AG09309 (cell line): Measurements from ENCODE around the gene FHAD1.

Experiments
- DNase-seq: peaks from one replicate; pipeline ENCODE4 v3.0.0-alpha.2; 2010; ENCODE audit warnings: low read depth
- H3K4me3 ChIP-seq: 2 replicates; pipeline ENCODE4 v1.5.1; 2011; ENCODE audit warnings: mild to moderate bottlenecking, low read depth, low read length, moderate library complexity; ENCODE audit not compliant: control insufficient read depth
- TF ChIP-seq, protein P1 (sequence below): IDR thresholded peaks from 2 replicates; pipeline ENCODE4 v1.5.1; 2011; ENCODE audit warnings: mild to moderate bottlenecking, low read depth, low read length, inconsistent platforms; ENCODE audit not compliant: insufficient read depth, control insufficient read depth; ENCODE audit errors: missing control alignments

FHAD1 gene

DNA sequence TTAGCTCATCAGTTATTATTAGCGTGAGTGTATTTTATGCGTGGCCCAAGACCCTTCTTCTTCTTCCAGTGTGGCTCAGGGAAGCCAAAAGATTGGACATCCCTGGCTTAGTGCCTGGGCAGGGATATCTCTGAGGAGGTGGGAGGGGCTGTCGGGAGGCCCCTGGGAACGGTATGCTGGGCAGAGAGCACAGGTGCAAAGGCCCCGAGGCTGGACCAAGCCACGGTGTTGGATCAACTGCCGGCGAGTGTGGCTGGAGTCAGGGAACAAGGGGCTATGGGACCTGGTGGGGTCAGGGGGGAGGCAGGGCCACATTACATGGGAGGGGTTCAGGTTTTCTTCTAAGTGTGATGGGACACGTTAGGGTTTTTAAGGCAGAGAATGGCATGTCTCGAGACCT lies 62.7 kb downstream of the FHAD1 start:
- no peak overlapping the region for H3K4me3 ChIP-seq
- TF ChIP-seq, protein P1, sequence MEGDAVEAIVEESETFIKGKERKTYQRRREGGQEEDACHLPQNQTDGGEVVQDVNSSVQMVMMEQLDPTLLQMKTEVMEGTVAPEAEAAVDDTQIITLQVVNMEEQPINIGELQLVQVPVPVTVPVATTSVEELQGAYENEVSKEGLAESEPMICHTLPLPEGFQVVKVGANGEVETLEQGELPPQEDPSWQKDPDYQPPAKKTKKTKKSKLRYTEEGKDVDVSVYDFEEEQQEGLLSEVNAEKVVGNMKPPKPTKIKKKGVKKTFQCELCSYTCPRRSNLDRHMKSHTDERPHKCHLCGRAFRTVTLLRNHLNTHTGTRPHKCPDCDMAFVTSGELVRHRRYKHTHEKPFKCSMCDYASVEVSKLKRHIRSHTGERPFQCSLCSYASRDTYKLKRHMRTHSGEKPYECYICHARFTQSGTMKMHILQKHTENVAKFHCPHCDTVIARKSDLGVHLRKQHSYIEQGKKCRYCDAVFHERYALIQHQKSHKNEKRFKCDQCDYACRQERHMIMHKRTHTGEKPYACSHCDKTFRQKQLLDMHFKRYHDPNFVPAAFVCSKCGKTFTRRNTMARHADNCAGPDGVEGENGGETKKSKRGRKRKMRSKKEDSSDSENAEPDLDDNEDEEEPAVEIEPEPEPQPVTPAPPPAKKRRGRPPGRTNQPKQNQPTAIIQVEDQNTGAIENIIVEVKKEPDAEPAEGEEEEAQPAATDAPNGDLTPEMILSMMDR, result no peak
- DNase-seq, result no peak

- TF ChIP-seq, protein P1, result no peak
- no peak overlapping the region for H3K4me3 ChIP-seq
- no peak for DNase-seq
These were observed 63.5 kb downstream of the FHAD1 start for GRCh38 chr1:15310544-15310943.

DNA sequence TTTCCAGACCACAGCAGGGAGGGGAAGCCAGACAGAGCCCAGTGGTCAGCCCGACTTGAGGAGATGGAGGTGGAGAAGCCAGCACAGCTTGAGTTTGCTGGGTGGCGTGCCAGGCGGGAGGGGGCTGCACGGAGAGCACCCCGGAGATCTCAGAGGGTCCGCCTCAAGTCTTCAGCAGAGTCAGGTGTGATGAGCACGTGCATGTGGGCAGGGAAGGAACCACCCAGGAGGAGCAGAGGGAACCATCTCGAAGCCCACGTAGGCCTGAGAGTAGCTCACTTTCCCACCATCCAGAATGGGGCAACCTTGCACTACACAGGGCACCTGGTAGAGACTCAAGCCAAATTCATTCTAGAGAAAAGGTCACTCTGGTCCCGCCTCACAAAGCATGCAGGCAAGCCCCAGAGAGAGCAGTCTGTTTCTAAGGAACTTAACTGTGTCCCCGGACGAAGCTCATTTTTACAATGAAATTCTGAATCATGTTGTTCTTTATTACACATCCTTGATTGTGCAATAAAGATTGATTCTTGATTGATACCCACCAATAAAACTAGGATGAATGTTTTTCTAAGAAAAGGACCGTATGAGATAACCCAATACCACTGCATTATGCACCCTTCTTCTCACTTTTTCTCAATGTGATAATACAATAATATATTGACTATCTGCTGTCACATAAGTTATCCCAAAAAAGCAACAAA lies 64.2 kb downstream of the FHAD1 start:
- TF ChIP-seq, protein P1, result no peak
- no peak overlapping the region for H3K4me3 ChIP-seq
- no peak for DNase-seq

GRCh38 chr1:15311880-15312279 lies 64.9 kb downstream of the FHAD1 start:
- DNase-seq, result no peak
- no peak overlapping the region for H3K4me3 ChIP-seq
- TF ChIP-seq, protein P1, result no peak

DNA sequence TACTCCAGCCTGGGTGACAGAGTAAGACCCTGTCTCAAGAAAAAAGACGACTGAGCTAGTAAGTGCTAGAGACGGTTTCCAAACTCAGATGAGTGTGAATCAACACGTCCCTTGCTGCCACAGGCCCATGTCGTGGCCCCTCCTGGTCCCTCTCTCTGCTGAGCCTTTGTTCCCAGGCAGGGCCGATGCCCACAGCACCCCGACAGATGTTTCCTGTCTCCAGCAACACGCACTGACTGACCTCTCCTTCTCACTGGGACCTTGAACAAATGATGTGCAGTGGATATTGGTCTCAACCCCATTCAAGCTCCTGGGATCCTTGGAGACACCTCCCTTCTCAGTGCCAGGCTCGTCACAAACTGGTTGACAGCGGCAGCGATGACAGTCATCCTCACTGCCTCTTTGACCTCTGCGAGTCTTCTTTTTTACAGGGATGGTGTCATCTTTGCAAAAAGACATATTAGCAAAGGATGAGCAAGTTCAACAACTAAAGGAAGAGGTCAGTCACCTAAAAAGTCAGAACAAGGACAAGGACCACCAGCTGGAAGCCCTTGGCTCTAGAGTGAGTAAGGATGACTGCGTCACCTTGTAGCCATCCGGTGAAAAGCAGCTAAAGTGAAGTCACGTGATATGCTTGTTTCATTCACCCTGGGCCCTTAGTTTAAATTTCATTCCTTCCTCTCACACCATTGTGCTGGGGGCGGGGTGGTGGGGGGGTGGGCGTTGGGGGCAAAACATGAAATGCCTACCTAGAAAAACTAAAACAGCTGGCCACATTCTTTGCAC lies 65.8 kb downstream of the FHAD1 start:
- no peak overlapping the region for H3K4me3 ChIP-seq
- TF ChIP-seq, protein P1, result no peak
- no peak for DNase-seq

DNA sequence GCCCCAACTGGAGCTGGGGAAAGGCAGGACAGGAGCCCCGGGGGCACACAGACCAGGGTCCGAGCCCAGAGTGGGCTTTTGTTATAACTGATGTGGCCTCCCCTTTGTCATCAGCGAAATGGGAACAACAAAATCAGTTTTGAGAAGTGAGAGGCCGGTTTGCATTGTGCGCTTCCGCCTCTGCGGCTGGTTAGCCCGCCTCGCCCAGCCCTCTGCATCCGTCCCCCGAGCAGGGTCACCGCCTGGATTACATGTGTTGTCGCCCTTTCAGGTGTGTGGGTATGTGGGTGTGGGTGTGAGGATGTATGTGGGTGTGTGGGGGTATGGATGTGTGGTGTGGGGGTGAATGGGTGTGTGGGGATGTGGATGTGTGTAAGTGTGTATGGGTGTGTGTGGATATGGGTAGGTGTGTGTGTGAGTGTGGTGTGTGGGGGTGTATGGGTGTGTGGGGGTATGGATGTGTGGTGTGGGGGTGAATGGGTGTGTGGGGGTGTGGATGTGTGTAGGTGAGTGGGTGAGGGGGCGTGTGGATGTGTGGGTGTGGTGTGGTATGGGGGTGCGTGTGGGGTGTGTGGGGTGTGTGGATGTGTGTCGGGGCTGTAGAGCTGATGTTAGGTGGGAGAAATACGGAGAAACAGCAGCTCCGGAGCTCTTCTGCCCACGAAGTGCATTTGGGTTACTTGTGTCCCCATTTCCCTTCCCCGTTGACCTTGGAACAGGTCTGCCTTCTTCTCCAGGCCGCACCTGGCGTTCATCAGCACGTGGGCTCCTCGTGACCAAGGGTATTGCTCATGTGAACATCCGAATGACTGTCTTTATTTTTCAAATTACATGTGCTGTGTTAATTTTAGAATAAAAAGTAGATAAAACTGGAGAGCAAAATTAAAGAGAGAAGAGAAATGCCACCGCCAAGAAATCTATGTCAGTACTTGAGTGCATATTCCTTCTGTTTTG lies 67.6 kb downstream of the FHAD1 start:
- DNase-seq, result no peak
- no peak overlapping the region for H3K4me3 ChIP-seq
- TF ChIP-seq, protein P1, result no peak
